Ovary (tissue), 9 donors: Measurements from ENCODE around the gene CNTRL. TPM values are rescaled to one million over a fixed set of nuclear protein-coding genes. Genes with fewer than 3 reads are reported as not detected.

Experiments
- DNase-seq, 5 donors: peaks; one replicate each; pipeline ENCODE4 v3.0.0-alpha.2; 2019 to 2020
- H3K27ac ChIP-seq, 2 donors: fragments of 200-600 bp; one replicate each; pipeline versions ENCODE4 v1.5.1 to v1.8.0; 2019 to 2022
- H3K27me3 ChIP-seq: fragments of 200-600 bp; one replicate; pipeline ENCODE4 v1.8.0; 2022
- H3K36me3 ChIP-seq: fragments of 200-600 bp; sonication (generic); one replicate; pipeline ENCODE4 v1.5.1; 2019
- H3K4me1 ChIP-seq: one replicate; pipeline ENCODE4 v1.8.1; 2013; ENCODE audit warnings: mild to moderate bottlenecking, moderate library complexity; ENCODE audit not compliant: insufficient read depth
- H3K4me3 ChIP-seq: fragments of 200-600 bp; sonication (generic); one replicate; pipeline ENCODE4 v1.5.1; 2017
- H3K9me3 ChIP-seq, 2 donors: fragments of 200-600 bp in 1 of 2; sonication (generic) in 1 of 2; one replicate each; pipeline versions ENCODE4 v1.5.1 to v1.8.1; 2013 to 2019; ENCODE audit warnings: mild to moderate bottlenecking in 1 of 2, moderate library complexity in 1 of 2
- CTCF ChIP-seq, 3 donors: fragments of 450-650 bp in 2 of 3; fragments of 200-600 bp in 1 of 3; IDR thresholded peaks; one replicate each; pipeline versions ENCODE4 v1.5.1 to v1.8.0; 2016 to 2022; ENCODE audit warnings: antibody characterized with exemption in 3 of 3, mild to moderate bottlenecking in 1 of 3
- EP300 ChIP-seq: sonication (generic); formaldehyde crosslinking; IDR thresholded peaks from one replicate; pipeline ENCODE4 v1.6.1; 2017; ENCODE audit warnings: antibody characterized with exemption
- POLR2A ChIP-seq: fragments of 450-650 bp; IDR thresholded peaks from one replicate; pipeline ENCODE4 v1.6.1; 2017; ENCODE audit warnings: antibody characterized with exemption, mild to moderate bottlenecking, moderate library complexity
- WGBS, 3 donors: extraction: QIAGEN DNeasy Blood & Tissue Kit in 1 of 3; methylation state at CpG; one replicate each; pipeline versions ENCODE4 v1.1.5 to v1.1.7; 2013 to 2017; 5-methylcytosine and 5-hydroxymethylcytosine counted together
- intact Hi-C, 4 donors: fragments of 100-400 bp; cut with DNase I; formaldehyde crosslinking; loops; one replicate each; pipeline versions ENCODE4 v1.11.0 to v1.15.1; 2022 to 2023
- polyA plus RNA-seq, 2 donors: library from polyadenylated mRNA; stranded (reverse); fragments of 200-250 nt in 1 of 2; fragments of 350-450 nt in 1 of 2; fragmentation: Illumina TruSeq in 1 of 2; extraction: RNeasy Lipid Tissue Mini Kit (QIAGEN cat#74804) in 1 of 2; gene quantifications; one replicate each; pipeline ENCODE4 v1.2.3, GENCODE V29; 2013 to 2014
- total RNA-seq, 7 donors: library from RNA; depleted of rRNA in 2 of 7; stranded (reverse); fragments of >200 nt in 2 of 7; fragmentation: NEBNext Ultra II Directional in 3 of 7; extraction: Animal tissue kit (Norgen Biotek cat#: 25700) in 3 of 7; gene quantifications; one replicate each; pipeline versions ENCODE4 v1.1.0 to v1.2.4, GENCODE V29; 2016 to 2023
- donor health status: DM: no; HTN: no; CAD: no; lungs with moderate emphysema.
- donor health status: DM: no; HTN: no; CAD: no.
- donor health status: Bipolar disorder and iron deficiency.
- donor health status: DM: yes; HTN: yes; CAD: no.
- donor health status: DM: no; HTN: no; CAD: no.
- donor health status: DM: yes; HTN: yes; CAD: no.

CNTRL gene
- total and polyA plus RNA-seq, 9 donors, result 10.0 to 27.2 (median 19.0) TPM

- Histone ChIP-seq H3K27ac (no peak overlapping the region), H3K27me3 (no peaks in the 10 kb centered on the region), H3K4me1 (peaks cover 2% of the 10 kb centered on the region), H3K36me3 (no peaks in the 10 kb centered on the region), H3K9me3 (no peaks in the 10 kb centered on the region), H3K4me3 (no peak overlapping the region)
- intact Hi-C loops, result loop anchor here in 1 of 4 donors (10.0 kb wide), 2 partner anchors 193 to 303 kb away; partner anchors contain the start of gene PHF19
- no peak for DNase-seq
- WGBS, 3 donors, result 86 to 93% (median 86%) methylated on average over 2 of the region's 2 CpGs
- no peak for TF ChIP-seq CTCF (IDR thresholded peaks at IDR 0.05)
Measured at GRCh38 chr9:121067640-121068039, 7.1 kb upstream of the CNTRL start.

- TF ChIP-seq EP300 (no peak), CTCF (IDR thresholded peaks at IDR 0.05) (no peak), POLR2A (no peak)
- WGBS, 3 donors, result 84 to 100% (median 96%) methylated on average over 1 of the region's 1 CpG
- H3K27me3 ChIP-seq, result no peaks in the 10 kb centered on the region
- H3K27ac ChIP-seq, result no peak overlapping the region
- H3K9me3 ChIP-seq, result no peaks in the 10 kb centered on the region
- no peak for DNase-seq
- no peak overlapping the region for H3K4me3 ChIP-seq
- H3K36me3 ChIP-seq, result no peaks in the 10 kb centered on the region
- H3K4me1 ChIP-seq, result peaks cover 5% of the 10 kb centered on the region
- intact Hi-C loops, result loop anchor here in 1 of 4 donors (10.0 kb wide), 2 partner anchors 195 to 305 kb away; partner anchors contain the start of gene PHF19
Measured at GRCh38 chr9:121069396-121069795, 5.4 kb upstream of the CNTRL start.

- TF ChIP-seq EP300 (no peak), CTCF (IDR thresholded peaks at IDR 0.05) (no peak), POLR2A (no peak)
- intact Hi-C loops, result loop anchor here in 2 of 4 donors (5.0 to 10.0 kb wide), 2 partner anchors 314 to 317 kb away; no protein-coding TSS in a partner anchor
Measured at GRCh38 chr9:121071370-121071755, 3.4 kb upstream of the CNTRL start.

GRCh38 chr9:121071756-121072421 is 2.9 kb upstream of the CNTRL start:
- H3K27ac ChIP-seq, result peak overlapping the region in 1 of 2 donors; percentile 56
- peak overlapping the region; percentile 25 for H3K4me3 ChIP-seq
- TF ChIP-seq POLR2A (no peak), CTCF (IDR thresholded peaks at IDR 0.05) (peak in 1 of 3 donors; percentile 30)
- peaks cover 5% of the 10 kb centered on the region for H3K4me1 ChIP-seq
- H3K36me3 ChIP-seq, result no peaks in the 10 kb centered on the region
- WGBS, 3 donors, result 18 to 30% (median 22%) methylated on average over 16 of the region's 16 CpGs
- intact Hi-C loops, result loop anchor here in 2 of 4 donors (5.0 to 10.0 kb wide), 2 partner anchors 315 to 317 kb away; no protein-coding TSS in a partner anchor
- H3K9me3 ChIP-seq, result no peaks in the 10 kb centered on the region
- DNase-seq, result peak in 4 of 5 donors; percentile 20 to 47 (median 42)
- no peaks in the 10 kb centered on the region for H3K27me3 ChIP-seq

More at GRCh38 chr9:121071370-121071755, 3.4 kb upstream of the CNTRL start:
- DNase-seq, result no peak
- peak overlapping the region; percentile 25 for H3K4me3 ChIP-seq
- peaks cover 5% of the 10 kb centered on the region for H3K4me1 ChIP-seq
- no peaks in the 10 kb centered on the region for H3K27me3 ChIP-seq
- no peaks in the 10 kb centered on the region for H3K36me3 ChIP-seq
- 94 to 99% (median 96%) methylated on average over 2 of the region's 2 CpGs for WGBS, 3 donors
- H3K27ac ChIP-seq, result peak overlapping the region in 1 of 2 donors; percentile 56
- no peaks in the 10 kb centered on the region for H3K9me3 ChIP-seq
